PC-3 (cell line): ENCODE results near the gene LMO7. TPM values are rescaled to one million over a fixed set of nuclear protein-coding genes. Genes with fewer than 3 reads are reported as not detected.
A peak's percentile ranks its signal among the peaks of the same experiment; 100 is the strongest.

Experiments
- ATAC-seq: fragments of 200-7000 bp; cut with Tn5 transposase; 2 replicates; pipeline ENCODE4 v1.9.1; 2020; ENCODE audit warnings: mild to moderate bottlenecking, moderate library complexity
- BruUV-seq: library from RNA; stranded (reverse); fragments of 400-500 nt; replicated peaks from 2 replicates; lab custom pipeline; 2021; lab: Mats Ljungman, UMichigan
- CTCF ChIA-PET: fragments of 300-600 bp; sonication (Branson Sonifier 250); formaldehyde crosslinking; loops from one replicate; lab custom pipeline; 2022; ENCODE audit warnings: antibody characterized with exemption; lab: Charles Lee
- POLR2A ChIA-PET: fragments of 300-600 bp; sonication (Branson Sonifier 250); formaldehyde crosslinking; loops from one replicate; lab custom pipeline; 2022; ENCODE audit warnings: antibody characterized with exemption; ENCODE audit not compliant: unreplicated experiment; lab: Charles Lee
- DNase-seq: peaks from one replicate; pipeline ENCODE4 v3.0.0-alpha.2; 2015
- H2AFZ ChIP-seq: fragments of 300-600 bp; sonication (generic); 2 replicates; pipeline ENCODE4 v1.6.0; 2016; ENCODE audit warnings: antibody characterized with exemption, low read length
- H3F3A ChIP-seq: fragments of 300-600 bp; sonication (generic); one replicate; pipeline ENCODE4 v1.6.0; 2017; ENCODE audit warnings: antibody characterized with exemption, low read length, control low read depth, mild to moderate bottlenecking; ENCODE audit not compliant: unreplicated experiment
- H3K27ac ChIP-seq: fragments of 300-600 bp; sonication (generic); 2 replicates; pipeline ENCODE4 v1.5.1; 2016; ENCODE audit warnings: mild to moderate bottlenecking, low read length
- H3K27me3 ChIP-seq: fragments of 300-600 bp; sonication (generic); 2 replicates; pipeline ENCODE4 v1.6.1; 2016; ENCODE audit warnings: low read length, mixed read lengths
- H3K36me3 ChIP-seq: fragments of 300-600 bp; sonication (generic); 2 replicates; pipeline ENCODE4 v1.6.1; 2016; ENCODE audit warnings: low read depth, mixed run types, low read length, mixed read lengths
- H3K4me1 ChIP-seq: fragments of 300-600 bp; sonication (generic); 2 replicates; pipeline ENCODE4 v1.5.1; 2016; ENCODE audit warnings: low read length; ENCODE audit not compliant: insufficient read depth
- H3K4me2 ChIP-seq: fragments of 300-600 bp; sonication (generic); 2 replicates; pipeline ENCODE4 v1.6.0; 2016; ENCODE audit warnings: low read length
- H3K4me3 ChIP-seq: fragments of 300-600 bp; sonication (generic); 2 replicates; pipeline ENCODE4 v1.5.1; 2016; ENCODE audit warnings: mild to moderate bottlenecking, low read length, mixed read lengths
- H3K79me2 ChIP-seq: fragments of 300-600 bp; sonication (generic); 2 replicates; pipeline ENCODE4 v1.6.1; 2017; ENCODE audit warnings: low read length, mixed read lengths
- H3K9ac ChIP-seq: fragments of 300-600 bp; sonication (generic); 2 replicates; pipeline ENCODE4 v1.6.0; 2016; ENCODE audit warnings: mild to moderate bottlenecking, low read length
- H3K9me2 ChIP-seq: fragments of 300-600 bp; sonication (generic); replicated peaks from 2 replicates; pipeline ENCODE4 v1.6.1; 2016; ENCODE audit warnings: mixed run types, low read length, mixed read lengths
- H3K9me3 ChIP-seq: fragments of 300-600 bp; sonication (generic); 2 replicates; pipeline ENCODE4 v1.6.1; 2016; ENCODE audit warnings: low read length, mixed read lengths
- H4K20me1 ChIP-seq: fragments of 300-600 bp; sonication (generic); 2 replicates; pipeline ENCODE4 v1.6.1; 2016; ENCODE audit warnings: low read length, mixed read lengths
- EZH2 ChIP-seq: fragments of 300-600 bp; sonication (generic); IDR thresholded peaks from one replicate; pipeline ENCODE4 v1.6.1; 2017; ENCODE audit warnings: antibody characterized with exemption, mild to moderate bottlenecking, low read length; ENCODE audit not compliant: unreplicated experiment
- EZH2phosphoT487 ChIP-seq: fragments of 300-600 bp; sonication (generic); IDR thresholded peaks from 2 replicates; pipeline ENCODE4 v1.6.1; 2018; ENCODE audit warnings: mild to moderate bottlenecking, antibody characterized with exemption, low read length, borderline replicate concordance
- intact Hi-C: fragments of 100-400 bp; cut with micrococcal nuclease; formaldehyde crosslinking; loops from 2 replicates; pipeline ENCODE4 v1.9.0; 2023
- total RNA-seq: library from RNA; depleted of rRNA; stranded (reverse); fragments of >200 nt; gene quantifications from 2 replicates; pipeline ENCODE4 v1.2.3, GENCODE V29; 2014
- TF ChIP-seq, protein P1 (sequence below): fragments of 300-600 bp; sonication (generic); conservative IDR thresholded peaks from 2 replicates; pipeline ENCODE4 v1.5.1; 2017; ENCODE audit warnings: antibody characterized with exemption, low read depth, mild to moderate bottlenecking, low read length

Gene LMO7
- total RNA-seq, 1 experiment from 2014 or later, result 83.6 TPM

DNA sequence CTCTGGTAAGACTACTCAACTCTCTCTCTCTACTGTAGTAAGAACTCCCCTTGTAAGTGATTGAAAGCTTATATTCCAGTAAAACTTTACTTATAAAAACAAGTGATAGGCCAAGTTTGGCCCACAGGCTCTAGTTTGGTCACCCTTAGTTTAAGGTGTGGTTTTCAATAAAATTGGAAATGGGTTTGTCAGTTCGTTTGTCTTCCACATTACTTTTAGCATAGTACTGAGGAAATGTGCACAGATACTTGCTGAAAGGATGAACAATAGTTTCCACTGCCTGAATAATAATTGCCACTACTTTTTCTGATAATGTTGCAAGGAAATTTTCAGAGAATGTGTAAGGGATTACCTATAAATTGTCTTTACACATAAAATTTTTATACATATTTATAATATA is 54.5 kb downstream of the LMO7 start:
- Histone ChIP-seq H4K20me1 (no peaks in the 10 kb centered on the region), H3K36me3 (no peaks in the 10 kb centered on the region), H3K27me3 (no peaks in the 10 kb centered on the region), H3K4me2 (peak overlapping the region; percentile 58), H3K27ac (peak overlapping the region; percentile 100), H3K9me3 (no peaks in the 10 kb centered on the region), H3K9ac (peak overlapping the region; percentile 87), H3K9me2 (no peaks in the 10 kb centered on the region), H3K4me1 (peaks cover 37% of the 10 kb centered on the region), H3K4me3 (0 out of 2 replicates have a peak overlapping the region, but pooled peaks have one; percentile 9), H2AFZ (no peak overlapping the region), H3F3A (peaks cover 6% of the 10 kb centered on the region), H3K79me2 (peaks cover 72% of the 10 kb centered on the region)
- TF ChIP-seq EZH2phosphoT487 (no peak), EZH2 (no peak)
- TF ChIP-seq, protein P1, sequence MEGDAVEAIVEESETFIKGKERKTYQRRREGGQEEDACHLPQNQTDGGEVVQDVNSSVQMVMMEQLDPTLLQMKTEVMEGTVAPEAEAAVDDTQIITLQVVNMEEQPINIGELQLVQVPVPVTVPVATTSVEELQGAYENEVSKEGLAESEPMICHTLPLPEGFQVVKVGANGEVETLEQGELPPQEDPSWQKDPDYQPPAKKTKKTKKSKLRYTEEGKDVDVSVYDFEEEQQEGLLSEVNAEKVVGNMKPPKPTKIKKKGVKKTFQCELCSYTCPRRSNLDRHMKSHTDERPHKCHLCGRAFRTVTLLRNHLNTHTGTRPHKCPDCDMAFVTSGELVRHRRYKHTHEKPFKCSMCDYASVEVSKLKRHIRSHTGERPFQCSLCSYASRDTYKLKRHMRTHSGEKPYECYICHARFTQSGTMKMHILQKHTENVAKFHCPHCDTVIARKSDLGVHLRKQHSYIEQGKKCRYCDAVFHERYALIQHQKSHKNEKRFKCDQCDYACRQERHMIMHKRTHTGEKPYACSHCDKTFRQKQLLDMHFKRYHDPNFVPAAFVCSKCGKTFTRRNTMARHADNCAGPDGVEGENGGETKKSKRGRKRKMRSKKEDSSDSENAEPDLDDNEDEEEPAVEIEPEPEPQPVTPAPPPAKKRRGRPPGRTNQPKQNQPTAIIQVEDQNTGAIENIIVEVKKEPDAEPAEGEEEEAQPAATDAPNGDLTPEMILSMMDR, result no peak
- POLR2A ChIA-PET, result interaction anchor here (0.6 kb wide), 1 partner anchor 24 kb away, joined by 4 read pairs; no protein-coding TSS in a partner anchor
- CTCF ChIA-PET, result no interaction called here
- ATAC-seq (peak; percentile 12), DNase-seq (peak; percentile 59)
- intact Hi-C loops, result loop anchor here (1.0 to 10.0 kb wide), 5 partner anchors 14 to 324 kb away; no protein-coding TSS in a partner anchor
- no TSS peak for BruUV-seq

DNA sequence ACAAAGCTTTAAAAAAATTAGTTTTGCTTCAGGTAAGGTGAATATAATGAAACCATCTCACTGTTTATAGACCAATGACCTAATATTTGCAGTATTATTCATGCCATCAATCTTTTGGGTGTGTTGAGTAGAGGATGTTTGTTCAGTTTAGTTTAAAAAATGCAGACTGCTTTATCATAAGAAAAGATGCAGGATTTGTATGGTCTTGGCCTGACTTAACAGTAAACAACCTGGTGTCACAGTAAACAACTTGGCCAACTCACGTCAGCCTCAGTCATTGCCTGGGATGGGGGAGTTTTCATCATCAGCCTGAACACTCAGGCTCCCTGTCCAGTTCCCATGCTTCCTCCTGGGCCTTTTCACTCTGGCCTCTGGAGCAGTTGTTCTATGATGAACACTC is 55.1 kb downstream of the LMO7 start:
- peaks cover 67% of the 10 kb centered on the region for H3K79me2 ChIP-seq
- ATAC-seq, result peak; percentile 85
- H3K4me1 ChIP-seq, result peaks cover 33% of the 10 kb centered on the region
- ChIA-PET CTCF (no interaction called here), POLR2A (interaction anchor here (0.6 kb wide), 1 partner anchor 24 kb away, joined by 4 read pairs; no protein-coding TSS in a partner anchor)
- peaks cover 6% of the 10 kb centered on the region for H3F3A ChIP-seq
- DNase-seq, result peak; percentile 92
- H3K9me3 ChIP-seq, result no peaks in the 10 kb centered on the region
- no peaks in the 10 kb centered on the region for H3K36me3 ChIP-seq
- no peak overlapping the region for H2AFZ ChIP-seq
- TF ChIP-seq, protein P1, result no peak
- TF ChIP-seq EZH2phosphoT487 (no peak), EZH2 (no peak)
- peak overlapping the region; percentile 97 for H3K9ac ChIP-seq
- peak overlapping the region; percentile 74 for H3K4me2 ChIP-seq
- no peak overlapping the region for H3K4me3 ChIP-seq
- H3K9me2 ChIP-seq, result no peaks in the 10 kb centered on the region
- intact Hi-C loops, result loop anchor here (1.0 to 10.0 kb wide), 5 partner anchors 14 to 324 kb away; no protein-coding TSS in a partner anchor
- H3K27me3 ChIP-seq, result no peaks in the 10 kb centered on the region
- H3K27ac ChIP-seq, result peak overlapping the region; percentile 100
- no TSS peak for BruUV-seq
- no peaks in the 10 kb centered on the region for H4K20me1 ChIP-seq

DNA sequence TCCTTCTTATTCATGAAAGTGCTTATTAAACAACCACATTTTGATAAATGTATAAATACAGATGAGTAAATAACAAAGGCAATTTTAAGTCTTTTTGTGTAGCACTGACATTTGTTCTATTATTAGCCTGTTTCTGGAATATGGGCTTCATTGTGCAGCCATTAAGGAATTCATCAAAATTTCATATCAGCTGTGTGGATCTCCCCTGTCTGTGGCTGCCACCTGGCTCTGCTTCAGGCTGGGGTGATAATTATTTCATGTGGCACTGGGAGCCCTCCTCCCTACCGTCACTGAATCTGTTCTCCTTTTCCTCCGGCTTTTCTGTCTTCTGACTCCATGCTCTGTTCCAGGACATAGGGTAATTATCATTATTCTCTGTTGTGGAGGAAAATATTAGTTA is 57.1 kb downstream of the LMO7 start:
- ChIA-PET CTCF (no interaction called here), POLR2A (interaction anchor here (0.6 kb wide), 1 partner anchor 70 kb away, joined by 6 read pairs; no protein-coding TSS in a partner anchor)
- peaks cover 63% of the 10 kb centered on the region for H3K79me2 ChIP-seq
- H3K36me3 ChIP-seq, result no peaks in the 10 kb centered on the region; the same call in 1 of the 2 replicates
- no peaks in the 10 kb centered on the region for H4K20me1 ChIP-seq
- H3K4me2 ChIP-seq, result no peak overlapping the region
- peak overlapping the region; percentile 100 for H3K27ac ChIP-seq
- H3F3A ChIP-seq, result peaks cover 6% of the 10 kb centered on the region
- no peak overlapping the region for H2AFZ ChIP-seq
- H3K4me1 ChIP-seq, result peaks cover 33% of the 10 kb centered on the region
- no peaks in the 10 kb centered on the region for H3K9me2 ChIP-seq
- intact Hi-C loops, result loop anchor here (10.0 kb wide), 1 partner anchor 322 kb away; no protein-coding TSS in a partner anchor
- H3K27me3 ChIP-seq, result no peaks in the 10 kb centered on the region
- TF ChIP-seq EZH2phosphoT487, result no peak
- TF ChIP-seq, protein P1, result no peak
- no peak for TF ChIP-seq EZH2
- H3K9me3 ChIP-seq, result no peaks in the 10 kb centered on the region
- H3K4me3 ChIP-seq, result no peak overlapping the region
- ATAC-seq, result no peak
- DNase-seq, result no peak
- BruUV-seq, result no TSS peak
- H3K9ac ChIP-seq, result peak overlapping the region; percentile 11; the same call in 1 of the 2 replicates
